SK-N-MC (cell line): ENCODE measurements around the gene NPIPA2.
"Not testable (repeated sequence)": the region's sequence is repeated elsewhere in the genome, so short reads cannot be mapped to it uniquely, and the experiment has no call there.

Experiments
- EZH2 ChIP-seq: fragments of 200-600 bp; sonication (generic); IDR thresholded peaks from one replicate; pipeline ENCODE4 v1.6.1; 2017; ENCODE audit warnings: antibody characterized with exemption
- FOXP2 ChIP-seq: optimal IDR thresholded peaks from 2 replicates; pipeline ENCODE3; 2011; ENCODE audit warnings: mild to moderate bottlenecking, moderate library complexity; ENCODE audit not compliant: insufficient read depth; ENCODE audit errors: extremely low read length, control extremely low read depth
- POLR2AphosphoS5 ChIP-seq: IDR thresholded peaks from 2 replicates; pipeline ENCODE4 v1.6.1; 2012; ENCODE audit warnings: mild to moderate bottlenecking, low read depth, low read length, borderline replicate concordance

DNA sequence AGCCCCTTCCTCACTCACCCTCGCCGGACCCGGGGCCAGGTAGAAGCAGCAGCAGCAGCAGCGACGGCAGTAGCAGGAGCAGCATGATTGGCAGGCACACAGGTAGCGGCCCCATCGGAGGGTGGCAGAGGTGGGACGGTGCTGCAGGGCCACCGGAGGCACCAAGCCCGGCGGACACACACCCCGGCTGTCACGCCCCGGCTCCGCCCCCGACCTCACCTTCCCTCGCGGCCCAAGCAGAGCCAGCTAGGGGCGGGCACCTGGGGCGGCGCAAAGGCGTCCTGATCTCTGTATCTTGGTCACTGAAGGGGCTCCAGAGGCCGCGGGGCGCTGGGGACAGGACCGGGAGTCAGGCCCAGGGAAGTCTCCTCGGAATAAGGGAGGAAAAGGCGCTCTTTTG lies 9.1 kb upstream of the NPIPA2 start:
- TF ChIP-seq POLR2AphosphoS5, FOXP2, EZH2: not testable (repeated sequence)
